Fibroblast of lung (primary cell): Measurements from ENCODE around the gene TXNDC5.

ENCODE experiments used
- EZH2 ChIP-seq: IDR thresholded peaks from 2 replicates; pipeline ENCODE4 v1.5.1; 2012; ENCODE audit warnings: low read length, control low read depth, mild to moderate bottlenecking; ENCODE audit errors: missing control alignments
- TF ChIP-seq, protein P1 (sequence below), 2 donors: IDR thresholded peaks in 1 of 2; conservative IDR thresholded peaks in 1 of 2; 1 replicate in 1 of 2; 2 replicates in 1 of 2; pipeline ENCODE4 v1.5.1; 2011 to 2012; ENCODE audit warnings: low read length in 2 of 2, control low read depth in 1 of 2, inconsistent platforms in 1 of 2, low read depth in 1 of 2, mild to moderate bottlenecking in 1 of 2

DNA sequence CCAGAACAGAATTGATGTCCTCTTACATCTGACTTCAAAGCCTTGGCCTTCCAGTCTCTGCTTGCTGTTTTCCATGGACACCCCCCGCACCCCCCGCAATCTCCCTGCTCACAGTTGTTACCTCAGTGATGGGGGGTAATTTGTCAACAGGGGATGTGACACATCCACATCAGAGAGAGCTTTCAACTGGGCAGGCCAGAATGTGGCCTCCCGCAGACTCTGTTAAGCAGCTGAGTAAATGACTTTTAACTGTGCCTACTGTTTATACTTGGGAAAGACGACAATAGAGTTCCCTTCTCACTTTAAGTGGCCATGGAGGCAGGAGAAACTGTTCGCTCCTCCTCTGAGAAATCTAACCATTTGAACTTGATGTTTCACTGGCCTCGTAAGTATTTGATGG lies 51.0 kb downstream of the TXNDC5 start:
- TF ChIP-seq, protein P1, sequence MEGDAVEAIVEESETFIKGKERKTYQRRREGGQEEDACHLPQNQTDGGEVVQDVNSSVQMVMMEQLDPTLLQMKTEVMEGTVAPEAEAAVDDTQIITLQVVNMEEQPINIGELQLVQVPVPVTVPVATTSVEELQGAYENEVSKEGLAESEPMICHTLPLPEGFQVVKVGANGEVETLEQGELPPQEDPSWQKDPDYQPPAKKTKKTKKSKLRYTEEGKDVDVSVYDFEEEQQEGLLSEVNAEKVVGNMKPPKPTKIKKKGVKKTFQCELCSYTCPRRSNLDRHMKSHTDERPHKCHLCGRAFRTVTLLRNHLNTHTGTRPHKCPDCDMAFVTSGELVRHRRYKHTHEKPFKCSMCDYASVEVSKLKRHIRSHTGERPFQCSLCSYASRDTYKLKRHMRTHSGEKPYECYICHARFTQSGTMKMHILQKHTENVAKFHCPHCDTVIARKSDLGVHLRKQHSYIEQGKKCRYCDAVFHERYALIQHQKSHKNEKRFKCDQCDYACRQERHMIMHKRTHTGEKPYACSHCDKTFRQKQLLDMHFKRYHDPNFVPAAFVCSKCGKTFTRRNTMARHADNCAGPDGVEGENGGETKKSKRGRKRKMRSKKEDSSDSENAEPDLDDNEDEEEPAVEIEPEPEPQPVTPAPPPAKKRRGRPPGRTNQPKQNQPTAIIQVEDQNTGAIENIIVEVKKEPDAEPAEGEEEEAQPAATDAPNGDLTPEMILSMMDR (conservative IDR thresholded peaks at IDR 0.05 in 1 of 2, IDR thresholded peaks at IDR 0.05 in 1 of 2; ENCODE audit: low read depth in 1 of 2, low read length in 2 of 2), result no peak
- TF ChIP-seq EZH2, result no peak
